GM12878 (cell line): ENCODE measurements around the gene MAGEB3. TPM values are rescaled to one million over a fixed set of nuclear protein-coding genes. Genes with fewer than 3 reads are reported as not detected.

Experiments
- ATAC-seq: fragments of 200-7000 bp; cut with Tn5 transposase; 3 replicates; pipeline ENCODE4 v1.9.1; 2020; ENCODE audit warnings: mild to moderate bottlenecking, moderate library complexity
- BruUV-seq: library from RNA; stranded (reverse); fragments of 400-500 nt; replicated peaks from 2 replicates; lab custom pipeline; 2021; lab: Mats Ljungman, UMichigan
- CTCF ChIA-PET: fragments of 300-600 bp; sonication (Branson Sonifier 250); formaldehyde crosslinking; extraction: SDS; loops from one replicate; lab custom pipeline; 2021; ENCODE audit warnings: inconsistent platforms; lab: Yijun Ruan, JAX
- POLR2A ChIA-PET: fragments of 350-600 bp; formaldehyde crosslinking; extraction: SDS; loops from one replicate; lab custom pipeline; 2021; ENCODE audit warnings: inconsistent platforms; lab: Charles Lee
- RAD21 ChIA-PET: fragments of 300-600 bp; sonication (Branson Sonifier 250); formaldehyde crosslinking; loops from one replicate; lab custom pipeline; 2023; ENCODE audit warnings: antibody characterized with exemption; ENCODE audit not compliant: unreplicated experiment; lab: Charles Lee
- SMC1A ChIA-PET: fragments of 300-600 bp; sonication (Branson Sonifier 250); formaldehyde crosslinking; loops from one replicate; lab custom pipeline; 2023; ENCODE audit not compliant: unreplicated experiment, uncharacterized antibody; lab: Charles Lee
- DNase-seq: peaks from one replicate; pipeline ENCODE4 v3.0.0-alpha.2; 2011; ENCODE audit warnings: low read depth, low spot score
- FAIRE-seq: peaks from 3 replicates; lab custom pipeline; 2011; peaks lifted over from hg19 to GRCh38; lab: Jason Lieb, UNC
- H2AFZ ChIP-seq: 2 replicates; pipeline ENCODE4 v1.6.0; 2011; ENCODE audit warnings: low read depth, low read length, control low read depth; ENCODE audit not compliant: control insufficient read depth
- H3K27ac ChIP-seq: 2 replicates; pipeline ENCODE4 v1.5.1; 2011; ENCODE audit warnings: control low read depth; ENCODE audit not compliant: control insufficient read depth, insufficient read depth
- H3K27me3 ChIP-seq, 2 experiments: replicated peaks in 1 of 2; 2 replicates each; pipeline versions ENCODE4 v1.6.0 to v1.6.1; 2011; ENCODE audit warnings: low read length in 1 of 2; ENCODE audit not compliant: control insufficient read depth in 2 of 2, insufficient read depth in 2 of 2
- H3K36me3 ChIP-seq, 2 experiments: 2 replicates each; pipeline ENCODE4 v1.5.1; 2011; ENCODE audit warnings: low read length in 1 of 2; ENCODE audit not compliant: control insufficient read depth in 2 of 2, insufficient read depth in 2 of 2
- H3K4me1 ChIP-seq: 2 replicates; pipeline ENCODE4 v1.6.1; 2011; ENCODE audit warnings: mild to moderate bottlenecking, low read length, moderate library complexity, mixed read lengths; ENCODE audit not compliant: control insufficient read depth, insufficient read depth
- H3K4me2 ChIP-seq: 2 replicates; pipeline ENCODE4 v1.6.0; 2011; ENCODE audit warnings: control low read depth; ENCODE audit not compliant: control insufficient read depth, insufficient read depth
- H3K4me3 ChIP-seq: fragments of 200-600 bp; sonication (generic); 2 replicates; pipeline ENCODE4 v1.5.1; 2016
- H3K79me2 ChIP-seq: 2 replicates; pipeline ENCODE4 v1.6.0; 2011; ENCODE audit warnings: low read length; ENCODE audit not compliant: control insufficient read depth, insufficient read depth
- H3K9ac ChIP-seq: 2 replicates; pipeline ENCODE4 v1.8.0; 2011; ENCODE audit warnings: low read length, control low read depth, mixed read lengths; ENCODE audit not compliant: control insufficient read depth, insufficient read depth
- H3K9me3 ChIP-seq: replicated peaks from 3 replicates; pipeline ENCODE4 v1.5.1; 2011; ENCODE audit warnings: mild to moderate bottlenecking, low read length; ENCODE audit not compliant: control insufficient read depth, insufficient read depth
- H4K20me1 ChIP-seq: 2 replicates; pipeline ENCODE4 v1.6.0; 2011; ENCODE audit not compliant: control insufficient read depth, insufficient read depth
- CBFB ChIP-seq: IDR thresholded peaks from 2 replicates; pipeline ENCODE4 v1.6.1; 2016; ENCODE audit warnings: antibody characterized with exemption, low read depth
- CHD4 ChIP-seq: fragments of 200-600 bp; sonication (generic); IDR thresholded peaks from 2 replicates; pipeline ENCODE4 v1.6.1; 2016; ENCODE audit warnings: mild to moderate bottlenecking
- CREB1 ChIP-seq: IDR thresholded peaks from 2 replicates; pipeline ENCODE4 v1.6.1; 2012; ENCODE audit warnings: low read depth, mild to moderate bottlenecking, inconsistent platforms
- KAT2A ChIP-seq: conservative IDR thresholded peaks from 2 replicates; pipeline ENCODE4 v1.6.1; 2011; ENCODE audit warnings: low read depth, low read length; ENCODE audit not compliant: control insufficient read depth
- NFXL1 ChIP-seq: fragments of 450-650 bp; IDR thresholded peaks from 2 replicates; pipeline ENCODE4 v1.6.1; 2017; ENCODE audit warnings: antibody characterized with exemption, mild to moderate bottlenecking, borderline replicate concordance
- POU2F2 ChIP-seq: IDR thresholded peaks from 3 replicates; pipeline ENCODE4 v1.6.1; 2011; ENCODE audit warnings: low read depth, mild to moderate bottlenecking, low read length, borderline replicate concordance
- RAD21 ChIP-seq: IDR thresholded peaks from 2 replicates; pipeline ENCODE4 v1.6.1; 2011; ENCODE audit warnings: mild to moderate bottlenecking, low read depth, low read length, moderate library complexity; ENCODE audit not compliant: insufficient read depth
- SMAD1 ChIP-seq: fragments of 450-650 bp; IDR thresholded peaks from 2 replicates; pipeline ENCODE4 v1.6.1; 2018; ENCODE audit warnings: mild to moderate bottlenecking, low read depth; ENCODE audit not compliant: partially characterized antibody
- SMARCA5 ChIP-seq: fragments of 450-650 bp; IDR thresholded peaks from 2 replicates; pipeline ENCODE4 v1.6.1; 2017; ENCODE audit warnings: mild to moderate bottlenecking
- TBL1XR1 ChIP-seq: IDR thresholded peaks from 2 replicates; pipeline ENCODE4 v1.6.1; 2012; ENCODE audit warnings: low read depth, low read length, improper control_type of control experiment
- ZNF384 ChIP-seq: IDR thresholded peaks from 2 replicates; pipeline ENCODE4 v1.6.1; 2012; ENCODE audit warnings: low read depth, mild to moderate bottlenecking, low read length, improper control_type of control experiment, borderline replicate concordance
- WGBS: methylation state at CpG from one replicate; pipeline ENCODE4 v1.1.6; 2016; ENCODE audit warnings: low lambda C conversion rate; ENCODE audit not compliant: insufficient replicate concordance, insufficient coverage; ENCODE audit errors: missing lambda C conversion rate; 5-methylcytosine and 5-hydroxymethylcytosine counted together
- in situ Hi-C: fragments of 300-500 bp; cut with MboI; formaldehyde crosslinking; loops from 9 replicates; pipeline ENCODE4 v1.14.3; 2018; ENCODE audit warnings: mixed read lengths
- intact Hi-C: fragments of 100-400 bp; cut with micrococcal nuclease; formaldehyde crosslinking; loops from one replicate; pipeline ENCODE4 v1.14.2; 2022; ENCODE audit not compliant: unreplicated experiment
- polyA plus RNA-seq, 11 experiments: library from polyadenylated mRNA; depleted of rRNA in 4 of 11; unstranded in 6 of 11; stranded (reverse) in 5 of 11; fragments of >200 nt; fragmentation: Nextera tagmentation in 4 of 11; fragmentation: Illumina TruSeq in 1 of 11; extraction: Ambion mirVana in 4 of 11; extraction: Trizol in 1 of 11; gene quantifications; 1 replicate in 1 of 11; 2 replicates in 10 of 11; pipeline versions ENCODE4 v1.2.1 to v1.2.3, GENCODE V29; 2011 to 2016; ENCODE audit warnings: inconsistent platforms in 2 of 11, missing spikeins in 2 of 11, low read depth in 1 of 11
- total RNA-seq, 4 experiments: library from RNA; depleted of rRNA in 3 of 4; stranded (reverse); fragments of >200 nt in 3 of 4; fragmentation: Illumina TruSeq in 1 of 4; extraction: Trizol in 1 of 4; gene quantifications; 2 replicates each; pipeline versions ENCODE4 v1.2.1 to v1.2.3, GENCODE V29; 2013 to 2021
- TF ChIP-seq, protein P1 (sequence below): fragments of 450-650 bp; IDR thresholded peaks from 2 replicates; pipeline ENCODE4 v1.6.1; 2016; ENCODE audit warnings: mild to moderate bottlenecking
- TF ChIP-seq, protein P2 (sequence below), 3 experiments: IDR thresholded peaks in 2 of 3; conservative IDR thresholded peaks in 1 of 3; 2 replicates each; pipeline ENCODE4 v1.5.1; 2011; ENCODE audit warnings: low read depth in 3 of 3, low read length in 3 of 3, mild to moderate bottlenecking in 3 of 3, control low read depth in 2 of 3, moderate library complexity in 2 of 3, inconsistent platforms in 1 of 3, mixed read lengths in 1 of 3; ENCODE audit not compliant: control insufficient read depth in 2 of 3, insufficient read depth in 1 of 3; ENCODE audit errors: extremely low read depth in 1 of 3

The MAGEB3 gene
- total and polyA plus RNA-seq, 10 of the 15 experiments (the other 5 are each of a cell fraction or from before 2014, with no cell fraction given) = not detected

DNA sequence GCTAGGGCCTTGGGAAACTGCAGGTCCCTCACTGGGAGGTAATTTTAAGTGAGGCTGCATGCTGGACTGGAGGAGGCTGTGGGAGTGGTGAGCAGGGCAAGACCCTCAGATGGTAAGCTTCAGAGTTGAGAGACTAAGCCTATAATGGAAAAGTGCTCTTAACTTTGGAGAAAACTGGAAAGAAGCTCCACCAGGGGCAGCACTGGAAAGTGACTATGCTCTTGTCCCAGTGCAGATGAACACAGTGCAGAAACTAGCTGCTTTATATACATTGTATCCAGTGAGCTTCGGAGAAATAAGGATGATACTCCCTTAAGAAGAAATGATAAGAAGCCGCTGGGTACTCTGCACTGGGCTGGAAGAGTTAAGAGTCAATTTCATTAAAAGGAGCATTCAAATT, 18.3 kb upstream of the MAGEB3 start (continued):
- TF ChIP-seq, protein P1, sequence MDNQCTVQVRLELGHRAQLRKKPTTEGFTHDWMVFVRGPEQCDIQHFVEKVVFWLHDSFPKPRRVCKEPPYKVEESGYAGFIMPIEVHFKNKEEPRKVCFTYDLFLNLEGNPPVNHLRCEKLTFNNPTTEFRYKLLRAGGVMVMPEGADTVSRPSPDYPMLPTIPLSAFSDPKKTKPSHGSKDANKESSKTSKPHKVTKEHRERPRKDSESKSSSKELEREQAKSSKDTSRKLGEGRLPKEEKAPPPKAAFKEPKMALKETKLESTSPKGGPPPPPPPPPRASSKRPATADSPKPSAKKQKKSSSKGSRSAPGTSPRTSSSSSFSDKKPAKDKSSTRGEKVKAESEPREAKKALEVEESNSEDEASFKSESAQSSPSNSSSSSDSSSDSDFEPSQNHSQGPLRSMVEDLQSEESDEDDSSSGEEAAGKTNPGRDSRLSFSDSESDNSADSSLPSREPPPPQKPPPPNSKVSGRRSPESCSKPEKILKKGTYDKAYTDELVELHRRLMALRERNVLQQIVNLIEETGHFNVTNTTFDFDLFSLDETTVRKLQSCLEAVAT = no peak
- TF ChIP-seq POU2F2 = no peak
- no peak for TF ChIP-seq SMARCA5
- no peak for TF ChIP-seq NFXL1
- no peak for TF ChIP-seq CBFB
- no peak for TF ChIP-seq CHD4
- TF ChIP-seq CREB1 = no peak
- TF ChIP-seq TBL1XR1 = no peak
- TF ChIP-seq ZNF384 = no peak
- no peak for TF ChIP-seq RAD21
- no peak for TF ChIP-seq SMAD1
- TF ChIP-seq, all 136 proteins: peak for 0

- no peak for TF ChIP-seq KAT2A
- TF ChIP-seq, protein P2, sequence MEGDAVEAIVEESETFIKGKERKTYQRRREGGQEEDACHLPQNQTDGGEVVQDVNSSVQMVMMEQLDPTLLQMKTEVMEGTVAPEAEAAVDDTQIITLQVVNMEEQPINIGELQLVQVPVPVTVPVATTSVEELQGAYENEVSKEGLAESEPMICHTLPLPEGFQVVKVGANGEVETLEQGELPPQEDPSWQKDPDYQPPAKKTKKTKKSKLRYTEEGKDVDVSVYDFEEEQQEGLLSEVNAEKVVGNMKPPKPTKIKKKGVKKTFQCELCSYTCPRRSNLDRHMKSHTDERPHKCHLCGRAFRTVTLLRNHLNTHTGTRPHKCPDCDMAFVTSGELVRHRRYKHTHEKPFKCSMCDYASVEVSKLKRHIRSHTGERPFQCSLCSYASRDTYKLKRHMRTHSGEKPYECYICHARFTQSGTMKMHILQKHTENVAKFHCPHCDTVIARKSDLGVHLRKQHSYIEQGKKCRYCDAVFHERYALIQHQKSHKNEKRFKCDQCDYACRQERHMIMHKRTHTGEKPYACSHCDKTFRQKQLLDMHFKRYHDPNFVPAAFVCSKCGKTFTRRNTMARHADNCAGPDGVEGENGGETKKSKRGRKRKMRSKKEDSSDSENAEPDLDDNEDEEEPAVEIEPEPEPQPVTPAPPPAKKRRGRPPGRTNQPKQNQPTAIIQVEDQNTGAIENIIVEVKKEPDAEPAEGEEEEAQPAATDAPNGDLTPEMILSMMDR (IDR thresholded peaks at IDR 0.05 in 2 of 3, conservative IDR thresholded peaks at IDR 0.05 in 1 of 3; ENCODE audit: control insufficient read depth in 2 of 3, extremely low read depth in 1 of 3, insufficient read depth in 1 of 3, low read depth in 3 of 3, low read length in 3 of 3) = 0 out of 6 replicates have a peak, but pooled peaks of 1 of the 3 experiments have one; percentile 8
- intact Hi-C loops (no loop called here), in situ Hi-C loops (no loop called here)
- ATAC-seq (no peak), FAIRE-seq (no peak), DNase-seq (no peak)
- no peak within 1 kb of the TSS for H3K9ac ChIP-seq
- H2AFZ ChIP-seq = no peak within 1 kb of the TSS
- H4K20me1 ChIP-seq = no peaks in the 10 kb centered on the region
- no peaks in the 10 kb centered on the region for H3K9me3 ChIP-seq
- H3K4me1 ChIP-seq = no peaks in the 10 kb centered on the region
- POLR2A ChIA-PET = no interaction called here
- H3K4me2 ChIP-seq = no peak within 1 kb of the TSS
- no peaks in the 10 kb centered on the region for H3K36me3 ChIP-seq
- no TSS peak for BruUV-seq
- CTCF ChIA-PET = no interaction called here
- 83% methylated on average over 19 of the region's 29 CpGs for WGBS
- H3K27ac ChIP-seq = no peak within 1 kb of the TSS
- SMC1A ChIA-PET = no interaction called here
- RAD21 ChIA-PET = no interaction called here
- no peaks in the 10 kb centered on the region for H3K79me2 ChIP-seq
- H3K4me3 ChIP-seq = no peak within 1 kb of the TSS
- H3K27me3 ChIP-seq = no peaks in the 10 kb centered on the region
Measured at GRCh38 chrX:30215357-30215843, 15.1 kb upstream of the MAGEB3 start, which contains the start of gene MAGEB2. MAGEB2 (plus strand) TSS chrX:30215563; CDS start chrX:30218581, 3,018 bp downstream.
